Ramos (cell line): ENCODE data around the gene HM13.

ENCODE experiments used
- in situ Hi-C: fragments of 300-500 bp; cut with MboI; formaldehyde crosslinking; loops from one replicate; pipeline ENCODE4 v1.14.3; 2022; ENCODE audit warnings: low sequenced_read_pairs; ENCODE audit not compliant: unreplicated experiment

HM13 gene

DNA sequence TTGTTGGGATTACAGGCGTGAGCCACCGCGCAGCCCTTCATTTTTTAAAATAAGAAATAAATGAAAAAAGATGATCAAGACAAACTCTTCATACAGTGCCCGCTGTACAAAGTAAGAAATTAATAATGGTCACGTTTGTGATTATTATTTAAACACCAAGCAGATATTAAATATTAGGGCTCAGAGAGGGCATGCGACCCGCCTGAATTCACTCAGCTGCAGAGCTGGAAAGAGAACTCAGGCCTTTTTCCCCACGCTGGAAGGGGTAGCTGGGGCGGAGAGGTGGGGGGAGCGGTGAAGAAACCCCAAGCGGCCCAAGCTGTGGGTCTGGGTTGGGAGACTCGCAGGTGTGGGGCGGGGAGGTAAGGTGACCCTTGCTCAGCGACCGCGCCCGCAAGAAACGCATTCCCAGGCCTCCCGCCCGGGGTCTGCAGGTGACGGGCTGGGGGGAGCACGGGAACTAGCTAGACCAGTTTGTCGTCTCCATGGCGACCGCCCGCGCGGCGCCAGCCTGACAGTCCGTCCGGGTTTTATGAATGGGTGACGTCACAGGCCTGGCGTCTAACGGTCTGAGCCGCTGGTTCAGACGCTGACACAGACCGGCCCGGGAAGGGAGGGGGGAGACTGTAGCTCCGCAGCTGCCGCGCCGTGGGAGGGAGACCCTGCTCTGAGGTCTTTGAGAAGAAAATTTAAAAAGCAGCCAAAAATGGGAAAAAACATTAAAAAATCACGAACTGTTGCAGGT, 89.8 kb downstream of the HM13 start:
- in situ Hi-C loops = no loop called here

DNA sequence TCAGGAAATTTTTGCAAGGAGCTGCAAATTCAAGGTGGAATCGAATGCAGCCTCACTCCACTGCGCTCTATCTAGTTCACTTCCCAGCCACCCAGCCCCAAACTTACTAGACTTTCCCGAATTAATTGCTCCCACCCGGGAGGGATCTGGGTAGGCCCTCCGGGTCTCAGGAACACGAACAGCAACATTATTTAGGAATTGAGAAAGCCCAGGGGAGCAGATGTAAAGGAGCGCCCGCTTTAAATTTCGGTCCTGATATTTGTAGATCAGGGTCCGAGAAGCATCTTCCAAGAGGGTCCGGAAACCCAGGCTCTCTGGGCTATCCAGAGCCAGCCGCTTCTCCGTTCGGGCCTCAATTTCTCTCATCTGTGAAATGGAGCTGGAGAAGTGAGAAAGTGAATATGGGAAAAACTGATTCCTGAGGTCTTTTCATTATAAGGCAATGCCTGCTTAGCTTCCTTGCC, 90.4 kb downstream of the HM13 start:
- in situ Hi-C loops = no loop called here

DNA sequence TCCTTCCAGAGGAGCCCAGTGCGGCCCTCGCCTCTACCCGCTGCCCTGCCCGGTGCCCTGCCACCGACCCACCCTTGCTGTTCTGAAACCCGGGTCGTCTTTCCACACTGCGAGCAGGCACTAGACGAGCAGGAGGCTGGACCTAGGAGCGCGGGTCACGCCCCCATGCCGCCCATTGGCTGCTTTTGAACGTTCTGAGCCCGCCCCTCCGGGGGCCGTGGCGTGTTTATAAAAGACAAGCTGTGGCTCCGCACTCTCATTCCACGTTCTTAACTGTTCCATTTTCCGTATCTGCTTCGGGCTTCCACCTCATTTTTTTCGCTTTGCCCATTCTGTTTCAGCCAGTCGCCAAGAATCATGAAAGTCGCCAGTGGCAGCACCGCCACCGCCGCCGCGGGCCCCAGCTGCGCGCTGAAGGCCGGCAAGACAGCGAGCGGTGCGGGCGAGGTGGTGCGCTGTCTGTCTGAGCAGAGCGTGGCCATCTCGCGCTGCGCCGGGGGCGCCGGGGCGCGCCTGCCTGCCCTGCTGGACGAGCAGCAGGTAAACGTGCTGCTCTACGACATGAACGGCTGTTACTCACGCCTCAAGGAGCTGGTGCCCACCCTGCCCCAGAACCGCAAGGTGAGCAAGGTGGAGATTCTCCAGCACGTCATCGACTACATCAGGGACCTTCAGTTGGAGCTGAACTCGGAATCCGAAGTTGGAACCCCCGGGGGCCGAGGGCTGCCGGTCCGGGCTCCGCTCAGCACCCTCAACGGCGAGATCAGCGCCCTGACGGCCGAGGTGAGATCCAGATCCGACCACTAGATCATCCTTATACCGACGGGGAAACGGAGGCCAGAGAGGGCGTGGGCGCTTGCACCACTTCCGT, 91.0 kb downstream of the HM13 start, which contains the start of gene ID1:
TSS of gene ID1 (plus strand) at position 259 of the 871 bp plus-strand sequence. CDS start at position 358, 99 bp downstream.
- in situ Hi-C loops = no loop called here

DNA sequence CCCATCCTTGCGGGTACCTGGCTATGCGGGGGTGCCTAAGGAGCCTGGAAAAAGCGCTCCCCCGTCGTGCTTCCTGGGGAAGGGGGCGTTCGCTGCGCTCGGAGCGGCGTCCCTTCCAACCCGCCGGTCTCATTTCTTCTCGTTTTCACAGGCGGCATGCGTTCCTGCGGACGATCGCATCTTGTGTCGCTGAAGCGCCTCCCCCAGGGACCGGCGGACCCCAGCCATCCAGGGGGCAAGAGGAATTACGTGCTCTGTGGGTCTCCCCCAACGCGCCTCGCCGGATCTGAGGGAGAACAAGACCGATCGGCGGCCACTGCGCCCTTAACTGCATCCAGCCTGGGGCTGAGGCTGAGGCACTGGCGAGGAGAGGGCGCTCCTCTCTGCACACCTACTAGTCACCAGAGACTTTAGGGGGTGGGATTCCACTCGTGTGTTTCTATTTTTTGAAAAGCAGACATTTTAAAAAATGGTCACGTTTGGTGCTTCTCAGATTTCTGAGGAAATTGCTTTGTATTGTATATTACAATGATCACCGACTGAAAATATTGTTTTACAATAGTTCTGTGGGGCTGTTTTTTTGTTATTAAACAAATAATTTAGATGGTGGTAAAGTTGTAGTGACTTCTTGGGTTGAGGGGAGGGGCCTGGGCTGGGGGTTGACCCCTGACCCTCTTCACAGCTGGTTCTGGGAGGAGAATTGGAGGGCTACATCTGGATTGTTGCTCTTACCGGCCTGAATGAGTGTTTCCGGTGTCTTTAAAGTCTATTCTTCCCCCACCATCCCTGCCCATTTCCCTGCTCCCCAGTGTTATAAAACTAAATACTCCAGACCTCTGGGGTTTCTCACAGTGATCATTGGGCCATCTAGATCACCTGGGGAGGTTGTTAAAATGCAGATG, 91.9 kb downstream of the HM13 start:
- in situ Hi-C loops = no loop called here

DNA sequence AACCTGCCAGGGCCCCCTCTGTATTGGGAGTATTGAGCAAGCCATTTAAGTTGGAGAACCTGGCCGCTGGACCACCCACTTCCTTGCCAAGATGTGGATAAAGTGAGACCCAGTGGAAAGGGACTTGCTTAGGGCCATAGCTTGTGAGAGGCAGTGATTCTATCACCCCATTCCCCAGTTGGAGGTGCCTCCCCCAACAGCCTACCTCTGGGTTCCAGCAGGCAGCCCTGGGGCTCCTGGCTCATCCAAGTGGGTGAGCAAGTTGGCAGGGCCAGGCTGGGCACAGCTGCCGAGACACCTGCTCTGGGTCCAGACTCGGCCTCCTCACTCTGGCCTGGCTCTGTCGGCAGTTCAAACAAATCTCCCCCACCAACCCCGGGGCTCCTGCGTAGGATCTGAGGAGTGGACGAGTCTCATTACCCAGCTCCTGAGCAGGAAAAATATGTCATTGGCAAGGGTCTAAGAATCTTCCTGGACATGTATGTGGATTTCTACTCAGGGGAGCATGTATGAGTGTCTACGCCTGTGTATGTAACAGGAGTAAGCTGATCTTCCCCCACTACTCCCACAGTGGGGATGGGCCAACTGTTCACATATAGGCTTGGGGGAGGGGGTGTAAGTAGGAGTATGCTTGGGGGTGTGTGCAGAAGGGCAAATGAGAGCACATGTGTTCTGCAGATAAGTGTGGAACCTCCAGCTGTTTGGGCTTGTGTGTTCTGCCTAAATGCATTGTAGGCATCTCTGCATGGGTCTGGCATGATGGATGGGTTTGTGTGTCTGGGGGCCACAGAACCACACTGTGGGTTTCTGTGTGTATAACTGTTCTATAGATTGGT, 92.8 kb downstream of the HM13 start:
- in situ Hi-C loops = no loop called here

DNA sequence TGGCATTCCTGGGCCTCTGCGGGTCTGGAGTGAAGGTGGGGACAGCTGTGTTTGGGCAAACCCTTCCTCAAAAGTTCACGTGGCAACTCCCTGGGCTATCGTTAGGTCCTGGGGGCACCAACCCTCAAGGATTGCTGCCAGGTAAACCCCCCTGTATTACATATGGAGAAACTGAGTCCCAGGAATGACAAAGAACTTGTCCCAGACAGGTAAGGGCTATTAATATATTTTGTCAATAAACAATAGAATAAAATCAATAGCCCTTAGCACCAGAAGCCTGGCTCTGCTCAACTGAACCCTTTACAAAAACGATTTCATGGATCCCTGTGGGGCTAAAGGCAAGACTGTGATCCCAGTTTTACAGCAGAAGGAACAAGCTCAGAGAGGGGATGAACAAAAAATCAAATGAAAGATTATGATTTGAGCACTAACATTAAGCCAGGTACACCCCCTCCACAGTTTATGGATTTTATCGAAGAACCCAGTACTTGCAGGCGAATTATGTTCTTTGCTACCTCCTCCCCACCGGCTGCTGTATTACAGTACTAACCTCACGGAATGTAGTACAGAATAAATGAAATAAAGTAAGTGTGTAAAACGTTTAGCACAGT, 93.5 kb downstream of the HM13 start:
- in situ Hi-C loops = no loop called here

DNA sequence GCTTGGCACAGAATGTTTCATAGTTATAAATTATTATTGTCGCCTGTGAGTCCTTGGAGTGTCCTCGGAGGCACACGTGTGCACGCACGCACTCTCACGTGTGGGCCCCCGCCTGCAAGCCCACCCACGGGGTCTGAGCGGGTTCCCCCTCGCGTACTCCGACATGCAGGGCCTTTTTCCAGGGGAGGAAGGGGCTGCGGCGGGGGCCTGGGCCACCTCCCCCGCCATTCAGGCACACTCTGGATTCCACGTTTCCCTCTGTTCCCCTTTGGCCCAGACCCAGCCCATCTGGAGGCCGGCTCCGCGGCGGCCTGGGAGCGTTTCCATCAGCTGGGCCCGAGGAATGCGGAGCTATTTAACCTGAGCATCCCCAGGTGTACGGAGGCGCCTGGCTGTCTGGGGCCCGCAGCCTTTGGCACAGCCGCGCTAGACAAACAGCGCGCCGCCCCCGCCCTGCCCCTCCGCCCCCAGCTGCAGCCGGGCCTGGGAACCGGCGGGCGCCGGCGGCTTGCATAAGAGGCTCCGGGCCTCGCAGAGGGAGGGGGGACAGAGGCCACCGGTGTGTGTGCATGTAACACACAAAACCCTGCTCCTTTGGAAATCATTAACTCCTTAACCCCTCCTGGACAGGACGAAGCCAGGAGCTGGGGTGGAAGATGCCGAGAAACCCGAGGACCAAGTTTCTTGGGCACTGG, 94.2 kb downstream of the HM13 start:
- in situ Hi-C loops = no loop called here

DNA sequence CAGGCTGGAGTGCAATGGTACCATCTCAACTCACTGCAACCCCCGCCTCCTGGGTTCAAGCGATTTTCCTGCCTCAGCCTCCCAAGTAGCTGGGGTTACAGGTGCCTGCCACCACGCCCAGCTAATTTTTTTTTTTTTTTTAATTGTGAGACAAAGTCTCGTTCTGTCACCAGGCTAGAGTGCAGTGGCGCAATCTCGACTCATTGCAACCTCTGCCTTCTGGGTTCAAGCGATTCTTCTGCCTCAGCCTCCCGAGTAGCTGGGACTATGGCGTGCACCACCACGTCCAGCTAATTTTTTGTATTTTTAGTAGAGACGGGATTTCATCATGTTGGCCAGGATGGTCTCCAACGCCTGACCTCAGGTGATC, 98.0 kb downstream of the HM13 start:
- in situ Hi-C loops = loop anchor here (5.0 kb wide), 1 partner anchor 50 kb away; no protein-coding TSS in a partner anchor

DNA sequence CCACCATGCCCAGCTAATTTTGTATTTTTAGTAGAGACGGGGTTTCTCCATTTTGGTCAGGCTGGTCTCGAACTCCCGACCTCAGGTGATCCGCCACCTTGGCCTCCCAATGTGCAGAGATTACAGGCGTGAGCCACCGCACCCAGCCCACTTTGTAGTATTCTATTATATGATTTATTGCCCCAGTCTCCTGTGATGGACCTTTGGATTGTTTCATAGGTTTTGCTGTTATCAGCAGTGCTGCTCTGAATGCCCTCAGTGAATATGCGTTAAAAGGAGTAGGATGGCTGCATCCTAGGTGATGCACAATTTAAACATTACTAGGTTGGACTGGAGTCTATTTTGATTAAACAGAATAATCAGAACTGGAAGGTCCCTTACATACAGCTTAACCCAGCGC, 101.2 kb downstream of the HM13 start:
- in situ Hi-C loops = no loop called here

DNA sequence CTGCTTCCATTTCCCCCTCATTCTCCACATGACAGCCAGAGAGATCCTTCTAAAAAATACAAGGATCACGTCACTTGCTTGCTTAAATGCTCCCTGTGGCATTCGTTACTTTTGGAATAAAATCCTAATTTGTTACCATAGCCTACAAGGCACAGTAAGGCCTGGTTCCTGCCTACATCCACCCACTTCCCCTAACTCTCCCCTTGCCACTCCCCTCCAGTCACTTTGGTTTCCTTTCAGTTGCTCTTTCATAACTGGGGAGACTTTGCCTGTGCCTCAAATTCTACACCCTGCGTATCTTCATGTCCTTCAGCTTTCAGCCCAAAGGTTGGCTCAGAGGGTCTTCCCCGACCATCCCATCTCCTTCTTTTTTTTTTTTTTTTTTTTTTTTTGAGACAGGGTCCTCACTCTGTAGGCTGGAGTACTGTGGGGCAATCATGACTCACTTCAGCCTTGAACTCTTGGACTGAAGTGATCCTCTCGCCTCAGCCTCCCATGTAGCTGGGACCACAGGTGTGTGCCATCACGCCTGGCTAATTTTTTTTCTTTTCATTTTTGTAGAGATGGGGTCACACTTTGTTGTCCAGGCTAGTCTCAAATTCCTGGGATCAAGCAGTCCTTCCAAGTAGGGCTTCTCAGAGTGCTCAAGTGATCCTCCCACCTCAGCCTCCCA, 103.3 kb downstream of the HM13 start:
- in situ Hi-C loops = no loop called here
